HEK293 (cell line): Measurements from ENCODE around the gene DPH6.

Source experiments
- CTCF ChIA-PET: fragments of 350-600 bp; formaldehyde crosslinking; extraction: SDS; loops from one replicate; lab custom pipeline; 2021; ENCODE audit warnings: antibody characterized with exemption; lab: Yijun Ruan, JAX
- POLR2A ChIA-PET: fragments of 300-600 bp; formaldehyde crosslinking; extraction: SDS; loops from one replicate; lab custom pipeline; 2020; ENCODE audit warnings: antibody characterized with exemption, inconsistent platforms; lab: Yijun Ruan, JAX
- H3K27ac ChIP-seq: fragments of 200-500 bp; sonication (Bioruptor generic); 2 replicates; pipeline ENCODE4 v1.5.1; 2014; ENCODE audit warnings: low read depth, low read length, control low read depth, inconsistent platforms; ENCODE audit errors: extremely low read depth
- H3K36me3 ChIP-seq, 2 experiments: fragments of 200-500 bp in 1 of 2; sonication (Bioruptor generic) in 1 of 2; 1 replicate in 1 of 2; 2 replicates in 1 of 2; pipeline ENCODE4 v1.5.1; 2014 to 2017; ENCODE audit warnings: inconsistent platforms in 2 of 2, low read length in 2 of 2; ENCODE audit not compliant: control insufficient read depth in 2 of 2, insufficient read depth in 1 of 2
- H3K4me1 ChIP-seq: fragments of 200-500 bp; sonication (Bioruptor generic); 2 replicates; pipeline ENCODE4 v1.5.1; 2014; ENCODE audit warnings: mild to moderate bottlenecking, low read length, inconsistent platforms; ENCODE audit not compliant: control insufficient read depth, insufficient read depth
- H3K4me3 ChIP-seq: 2 replicates; pipeline ENCODE4 v1.5.1; 2011; ENCODE audit warnings: low read depth, mild to moderate bottlenecking, control low read depth, low read length, moderate library complexity
- H3K9me3 ChIP-seq: fragments of 200-500 bp; sonication (Bioruptor generic); 2 replicates; pipeline ENCODE4 v1.5.1; 2014; ENCODE audit warnings: low read depth, low read length, inconsistent platforms; ENCODE audit not compliant: control insufficient read depth, insufficient read depth
- ATF2 ChIP-seq: fragments of 450-650 bp; formaldehyde crosslinking; IDR thresholded peaks from 2 replicates; pipeline ENCODE4 v1.5.1; 2016; ENCODE audit warnings: missing biosample characterization, missing genetic modification characterization, low read depth
- GLI2 ChIP-seq: fragments of 450-650 bp; formaldehyde crosslinking; IDR thresholded peaks from 2 replicates; pipeline ENCODE4; 2017; ENCODE audit warnings: missing biosample characterization, missing genetic modification characterization, low read depth, borderline replicate concordance
- GLI4 ChIP-seq: fragments of 450-650 bp; formaldehyde crosslinking; IDR thresholded peaks from 2 replicates; pipeline ENCODE4 v1.5.1; 2016; ENCODE audit warnings: missing biosample characterization, missing genetic modification characterization
- MZF1 ChIP-seq: fragments of 450-650 bp; formaldehyde crosslinking; IDR thresholded peaks from 2 replicates; pipeline ENCODE4 v1.5.1; 2017; ENCODE audit warnings: missing biosample characterization, missing genetic modification characterization, borderline replicate concordance
- ZBTB17 ChIP-seq: fragments of 450-650 bp; formaldehyde crosslinking; IDR thresholded peaks from 2 replicates; pipeline ENCODE4 v1.5.1; 2016; ENCODE audit warnings: missing biosample characterization, missing genetic modification characterization
- ZBTB21 ChIP-seq: fragments of 450-650 bp; formaldehyde crosslinking; IDR thresholded peaks from 2 replicates; pipeline ENCODE4 v1.5.1; 2017; ENCODE audit warnings: missing biosample characterization, missing genetic modification characterization
- ZEB2 ChIP-seq: fragments of 450-650 bp; formaldehyde crosslinking; IDR thresholded peaks from 2 replicates; pipeline ENCODE4 v1.5.1; 2016; ENCODE audit warnings: missing biosample characterization, missing genetic modification characterization
- ZNF10 ChIP-seq: fragments of 450-650 bp; formaldehyde crosslinking; IDR thresholded peaks from 2 replicates; pipeline ENCODE4 v1.5.1; 2017; ENCODE audit warnings: missing biosample characterization, missing genetic modification characterization
- ZNF121 ChIP-seq: fragments of 450-650 bp; formaldehyde crosslinking; IDR thresholded peaks from 2 replicates; pipeline ENCODE4 v1.5.1; 2016; ENCODE audit warnings: missing biosample characterization, missing genetic modification characterization
- ZNF211 ChIP-seq: fragments of 450-650 bp; formaldehyde crosslinking; IDR thresholded peaks from 2 replicates; pipeline ENCODE4 v1.5.1; 2016; ENCODE audit warnings: low read depth, missing biosample characterization, missing genetic modification characterization
- ZNF223 ChIP-seq: fragments of 450-650 bp; formaldehyde crosslinking; IDR thresholded peaks from 2 replicates; pipeline ENCODE4 v1.5.1; 2016; ENCODE audit warnings: missing biosample characterization, missing genetic modification characterization
- ZNF404 ChIP-seq: fragments of 450-650 bp; formaldehyde crosslinking; IDR thresholded peaks from 2 replicates; pipeline ENCODE4 v1.5.1; 2017; ENCODE audit warnings: missing biosample characterization, missing genetic modification characterization
- ZNF529 ChIP-seq: fragments of 450-650 bp; formaldehyde crosslinking; IDR thresholded peaks from 2 replicates; pipeline ENCODE4 v1.5.1; 2017; ENCODE audit warnings: missing genetic modification characterization, missing biosample characterization; ENCODE audit not compliant: insufficient replicate concordance
- ZNF530 ChIP-seq: fragments of 450-650 bp; formaldehyde crosslinking; IDR thresholded peaks from 2 replicates; pipeline ENCODE4 v1.5.1; 2016; ENCODE audit warnings: low read depth, missing biosample characterization, missing genetic modification characterization
- ZNF621 ChIP-seq: fragments of 450-650 bp; formaldehyde crosslinking; IDR thresholded peaks from 2 replicates; pipeline ENCODE4 v1.5.1; 2017; ENCODE audit warnings: missing biosample characterization, missing genetic modification characterization
- ZNF654 ChIP-seq: fragments of 450-650 bp; formaldehyde crosslinking; IDR thresholded peaks from 2 replicates; pipeline ENCODE4 v1.5.1; 2016; ENCODE audit warnings: low read depth, missing biosample characterization, missing genetic modification characterization
- ZNF677 ChIP-seq: fragments of 450-650 bp; IDR thresholded peaks from 2 replicates; pipeline ENCODE4 v1.5.0; 2018; ENCODE audit warnings: missing biosample characterization, mild to moderate bottlenecking, missing genetic modification characterization, moderate library complexity
- ZNF791 ChIP-seq: fragments of 450-650 bp; formaldehyde crosslinking; IDR thresholded peaks from 2 replicates; pipeline ENCODE4 v1.5.1; 2016; ENCODE audit warnings: missing biosample characterization, missing genetic modification characterization
- ZNF792 ChIP-seq: fragments of 450-650 bp; formaldehyde crosslinking; IDR thresholded peaks from 2 replicates; pipeline ENCODE4 v1.5.1; 2016; ENCODE audit warnings: missing biosample characterization, missing genetic modification characterization
- ZNF830 ChIP-seq: fragments of 450-650 bp; IDR thresholded peaks from 2 replicates; pipeline ENCODE4 v1.5.0; 2018; ENCODE audit warnings: missing biosample characterization, missing genetic modification characterization, low read depth, mild to moderate bottlenecking, moderate library complexity
- ZXDB ChIP-seq: fragments of 450-650 bp; formaldehyde crosslinking; IDR thresholded peaks from 2 replicates; pipeline ENCODE4 v1.5.1; 2016; ENCODE audit warnings: missing biosample characterization, missing genetic modification characterization

DPH6 gene

GRCh38 chr15:35362195-35362829 is 183.7 kb downstream of the DPH6 start:
- TF ChIP-seq ZNF121 (no peak), ZNF10 (no peak), ZNF791 (no peak), ZNF621 (tag by site-specific recombination) (no peak), GLI2 (tag by site-specific recombination) (no peak), ZNF211 (tag by site-specific recombination) (no peak), MZF1 (tag by site-specific recombination) (no peak), ZEB2 (no peak), ZXDB (no peak), ZBTB17 (tag by site-specific recombination) (no peak), ATF2 (tag by site-specific recombination) (no peak), ZNF830 (tag by site-specific recombination) (no peak), ZNF404 (tag by site-specific recombination) (no peak), ZNF677 (no peak)
- Histone ChIP-seq H3K9me3 (no peaks in the 10 kb centered on the region), H3K27ac (no peak overlapping the region), H3K4me3 (no peak overlapping the region), H3K36me3 (no peaks in the 10 kb centered on the region), H3K4me1 (no peaks in the 10 kb centered on the region)
- ChIA-PET POLR2A (no interaction called here), CTCF (no interaction called here)

- Histone ChIP-seq H3K36me3 (no peaks in the 10 kb centered on the region), H3K9me3 (no peaks in the 10 kb centered on the region), H3K4me3 (no peak overlapping the region), H3K27ac (no peak overlapping the region), H3K4me1 (no peaks in the 10 kb centered on the region)
- TF ChIP-seq ZBTB21 = no peak
- no peak for TF ChIP-seq ZNF792 (tag by site-specific recombination)
- no peak for TF ChIP-seq ZNF223 (tag by site-specific recombination)
- no peak for TF ChIP-seq GLI4 (tag by site-specific recombination)
- TF ChIP-seq ZNF530 (tag by site-specific recombination) = no peak
- CTCF ChIA-PET = no interaction called here
- POLR2A ChIA-PET = no interaction called here
Observed at GRCh38 chr15:35358824-35359223, 187.1 kb downstream of the DPH6 start.

- Histone ChIP-seq H3K4me3 (no peak overlapping the region), H3K9me3 (no peaks in the 10 kb centered on the region), H3K27ac (no peak overlapping the region), H3K4me1 (no peaks in the 10 kb centered on the region), H3K36me3 (no peaks in the 10 kb centered on the region)
- CTCF ChIA-PET = interaction anchor here (0.7 kb wide), 1 partner anchor 24 kb away, joined by 3 read pairs; no protein-coding TSS in a partner anchor
- POLR2A ChIA-PET = no interaction called here
- no peak for TF ChIP-seq ZNF654 (tag by site-specific recombination)
- no peak for TF ChIP-seq ZNF529 (tag by site-specific recombination)
Observed at GRCh38 chr15:35351059-35351458, 194.9 kb downstream of the DPH6 start.
